GM12878 (cell line): Measurements from ENCODE around the gene UBXN6. TPM values are rescaled to one million over a fixed set of nuclear protein-coding genes. Genes with fewer than 3 reads are reported as not detected.

Experiments
- ATAC-seq: fragments of 200-7000 bp; cut with Tn5 transposase; 3 replicates; pipeline ENCODE4 v1.9.1; 2020; ENCODE audit warnings: mild to moderate bottlenecking, moderate library complexity
- BruUV-seq: library from RNA; stranded (reverse); fragments of 400-500 nt; replicated peaks from 2 replicates; lab custom pipeline; 2021; lab: Mats Ljungman, UMichigan
- CTCF ChIA-PET: fragments of 300-600 bp; sonication (Branson Sonifier 250); formaldehyde crosslinking; extraction: SDS; loops from one replicate; lab custom pipeline; 2021; ENCODE audit warnings: inconsistent platforms; lab: Yijun Ruan, JAX
- POLR2A ChIA-PET: fragments of 350-600 bp; formaldehyde crosslinking; extraction: SDS; loops from one replicate; lab custom pipeline; 2021; ENCODE audit warnings: inconsistent platforms; lab: Charles Lee
- RAD21 ChIA-PET: fragments of 300-600 bp; sonication (Branson Sonifier 250); formaldehyde crosslinking; loops from one replicate; lab custom pipeline; 2023; ENCODE audit warnings: antibody characterized with exemption; ENCODE audit not compliant: unreplicated experiment; lab: Charles Lee
- SMC1A ChIA-PET: fragments of 300-600 bp; sonication (Branson Sonifier 250); formaldehyde crosslinking; loops from one replicate; lab custom pipeline; 2023; ENCODE audit not compliant: unreplicated experiment, uncharacterized antibody; lab: Charles Lee
- DNase-seq: peaks from one replicate; pipeline ENCODE4 v3.0.0-alpha.2; 2011; ENCODE audit warnings: low read depth, low spot score
- FAIRE-seq: peaks from 3 replicates; lab custom pipeline; 2011; peaks lifted over from hg19 to GRCh38; lab: Jason Lieb, UNC
- H2AFZ ChIP-seq: 2 replicates; pipeline ENCODE4 v1.6.0; 2011; ENCODE audit warnings: low read depth, low read length, control low read depth; ENCODE audit not compliant: control insufficient read depth
- H3K27ac ChIP-seq: 2 replicates; pipeline ENCODE4 v1.5.1; 2011; ENCODE audit warnings: control low read depth; ENCODE audit not compliant: control insufficient read depth, insufficient read depth
- H3K27me3 ChIP-seq, 2 experiments: replicated peaks in 1 of 2; 2 replicates each; pipeline versions ENCODE4 v1.6.0 to v1.6.1; 2011; ENCODE audit warnings: low read length in 1 of 2; ENCODE audit not compliant: control insufficient read depth in 2 of 2, insufficient read depth in 2 of 2
- H3K36me3 ChIP-seq, 2 experiments: 2 replicates each; pipeline ENCODE4 v1.5.1; 2011; ENCODE audit warnings: low read length in 1 of 2; ENCODE audit not compliant: control insufficient read depth in 2 of 2, insufficient read depth in 2 of 2
- H3K4me1 ChIP-seq: 2 replicates; pipeline ENCODE4 v1.6.1; 2011; ENCODE audit warnings: mild to moderate bottlenecking, low read length, moderate library complexity, mixed read lengths; ENCODE audit not compliant: control insufficient read depth, insufficient read depth
- H3K4me2 ChIP-seq: 2 replicates; pipeline ENCODE4 v1.6.0; 2011; ENCODE audit warnings: control low read depth; ENCODE audit not compliant: control insufficient read depth, insufficient read depth
- H3K4me3 ChIP-seq: fragments of 200-600 bp; sonication (generic); 2 replicates; pipeline ENCODE4 v1.5.1; 2016
- H3K79me2 ChIP-seq: 2 replicates; pipeline ENCODE4 v1.6.0; 2011; ENCODE audit warnings: low read length; ENCODE audit not compliant: control insufficient read depth, insufficient read depth
- H3K9ac ChIP-seq: 2 replicates; pipeline ENCODE4 v1.8.0; 2011; ENCODE audit warnings: low read length, control low read depth, mixed read lengths; ENCODE audit not compliant: control insufficient read depth, insufficient read depth
- H3K9me3 ChIP-seq: replicated peaks from 3 replicates; pipeline ENCODE4 v1.5.1; 2011; ENCODE audit warnings: mild to moderate bottlenecking, low read length; ENCODE audit not compliant: control insufficient read depth, insufficient read depth
- H4K20me1 ChIP-seq: 2 replicates; pipeline ENCODE4 v1.6.0; 2011; ENCODE audit not compliant: control insufficient read depth, insufficient read depth
- BHLHE40 ChIP-seq, 2 experiments: fragments of 450-650 bp in 1 of 2; IDR thresholded peaks; 2 replicates each; pipeline ENCODE4 v1.6.1; 2011 to 2017; ENCODE audit warnings: low read depth in 2 of 2, borderline replicate concordance in 1 of 2, improper control_type of control experiment in 1 of 2, low read length in 1 of 2, mild to moderate bottlenecking in 1 of 2
- EGR1 ChIP-seq, 2 experiments: IDR thresholded peaks; 1 replicate in 1 of 2; 2 replicates in 1 of 2; pipeline ENCODE4 v1.6.1; 2011 to 2012; ENCODE audit warnings: low read depth in 2 of 2, low read length in 2 of 2, borderline replicate concordance in 1 of 2, mild to moderate bottlenecking in 1 of 2, moderate library complexity in 1 of 2
- GATAD2B ChIP-seq: fragments of 450-650 bp; conservative IDR thresholded peaks from 2 replicates; pipeline ENCODE4 v1.6.1; 2017; ENCODE audit warnings: low read depth, mild to moderate bottlenecking, moderate library complexity
- HDGF ChIP-seq: fragments of 450-650 bp; IDR thresholded peaks from 2 replicates; pipeline ENCODE4 v1.6.1; 2016; ENCODE audit warnings: antibody characterized with exemption
- SMAD5 ChIP-seq: IDR thresholded peaks from 2 replicates; pipeline ENCODE4 v1.6.1; 2016; ENCODE audit warnings: antibody characterized with exemption, low read depth
- TARDBP ChIP-seq: IDR thresholded peaks from 2 replicates; pipeline ENCODE4 v1.6.1; 2016; ENCODE audit warnings: borderline replicate concordance
- ZBTB11 ChIP-seq: fragments of 450-650 bp; formaldehyde crosslinking; IDR thresholded peaks from 2 replicates; pipeline ENCODE4 v1.5.0; 2022; ENCODE audit warnings: mild to moderate bottlenecking, missing genetic modification characterization
- WGBS: methylation state at CpG from one replicate; pipeline ENCODE4 v1.1.6; 2016; ENCODE audit warnings: low lambda C conversion rate; ENCODE audit not compliant: insufficient replicate concordance, insufficient coverage; ENCODE audit errors: missing lambda C conversion rate; 5-methylcytosine and 5-hydroxymethylcytosine counted together
- in situ Hi-C: fragments of 300-500 bp; cut with MboI; formaldehyde crosslinking; loops from 9 replicates; pipeline ENCODE4 v1.14.3; 2018; ENCODE audit warnings: mixed read lengths
- intact Hi-C: fragments of 100-400 bp; cut with micrococcal nuclease; formaldehyde crosslinking; loops from one replicate; pipeline ENCODE4 v1.14.2; 2022; ENCODE audit not compliant: unreplicated experiment
- polyA plus RNA-seq, 11 experiments: library from polyadenylated mRNA; depleted of rRNA in 4 of 11; unstranded in 6 of 11; stranded (reverse) in 5 of 11; fragments of >200 nt; fragmentation: Nextera tagmentation in 4 of 11; fragmentation: Illumina TruSeq in 1 of 11; extraction: Ambion mirVana in 4 of 11; extraction: Trizol in 1 of 11; gene quantifications; 1 replicate in 1 of 11; 2 replicates in 10 of 11; pipeline versions ENCODE4 v1.2.1 to v1.2.3, GENCODE V29; 2011 to 2016; ENCODE audit warnings: inconsistent platforms in 2 of 11, missing spikeins in 2 of 11, low read depth in 1 of 11
- total RNA-seq, 4 experiments: library from RNA; depleted of rRNA in 3 of 4; stranded (reverse); fragments of >200 nt in 3 of 4; fragmentation: Illumina TruSeq in 1 of 4; extraction: Trizol in 1 of 4; gene quantifications; 2 replicates each; pipeline versions ENCODE4 v1.2.1 to v1.2.3, GENCODE V29; 2013 to 2021

Gene UBXN6
- total and polyA plus RNA-seq, 10 of the 15 experiments (the other 5 are each of a cell fraction or from before 2014, with no cell fraction given), result 0.47 to 50.8 (median 13.0) TPM

DNA sequence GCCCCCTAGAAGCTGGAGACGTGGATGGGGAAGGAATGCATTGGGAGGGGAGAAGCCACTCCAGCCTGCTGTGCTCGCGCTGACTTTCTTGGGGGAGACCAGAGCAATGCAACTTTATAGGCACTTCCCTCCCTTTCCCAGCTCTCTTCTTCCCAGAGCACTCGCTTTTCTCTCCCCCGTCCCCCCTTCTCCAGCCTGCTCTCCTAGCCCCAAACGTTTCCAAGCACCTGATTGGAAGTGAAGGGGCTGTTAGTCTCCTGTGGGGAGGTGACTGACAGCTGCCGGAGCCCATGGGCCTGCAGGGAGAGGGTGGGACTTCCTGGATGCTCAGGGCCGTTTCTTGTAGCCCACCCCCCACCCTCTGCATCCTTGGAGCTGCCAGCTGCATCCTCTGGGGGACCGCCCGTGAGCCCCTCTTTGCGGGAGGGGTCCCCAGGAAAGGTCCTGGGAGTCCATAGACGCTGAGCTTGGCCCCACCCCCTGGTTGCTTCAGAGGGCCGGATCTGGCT, 17.0 kb upstream of the UBXN6 start (continued):
- TF ChIP-seq BHLHE40 (IDR thresholded peaks at IDR 0.05; ENCODE audit: borderline replicate concordance in 1 of 2, low read depth in 2 of 2, low read length in 1 of 2) (no peak), EGR1 (IDR thresholded peaks at IDR 0.05; ENCODE audit: borderline replicate concordance in 1 of 2, low read depth in 2 of 2, low read length in 2 of 2) (no peak), TARDBP (no peak), ZBTB11 (no peak), HDGF (no peak)
- TF ChIP-seq, all 136 proteins: peak for 16

- no peak for TF ChIP-seq GATAD2B
- no peak for TF ChIP-seq SMAD5
- no peak for TF ChIP-seq EGR1 (IDR thresholded peaks at IDR 0.05; ENCODE audit: borderline replicate concordance in 1 of 2, low read depth in 2 of 2, low read length in 2 of 2)
- Histone ChIP-seq H3K9me3 (no peaks in the 10 kb centered on the region), H3K36me3 (peaks cover 2 to 9% of the 10 kb centered on the region in 2 experiments; a peak in 3 of 4 replicates), H3K27ac (no peak overlapping the region), H3K4me3 (peak overlapping the region; percentile 99), H3K27me3 (no peaks in the 10 kb centered on the region), H2AFZ (peak overlapping the region; percentile 80), H4K20me1 (no peaks in the 10 kb centered on the region), H3K4me1 (peaks cover 7% of the 10 kb centered on the region), H3K79me2 (peaks cover 26% of the 10 kb centered on the region), H3K4me2 (peak overlapping the region; percentile 93), H3K9ac (peak overlapping the region; percentile 59)
- ChIA-PET POLR2A (interaction anchor here (0.5 to 1.0 kb wide), 4 partner anchors 14 to 129 kb away, joined by 3 to 6 read pairs (median 4); no protein-coding TSS in a partner anchor), RAD21 (no interaction called here), SMC1A (interaction anchor here (0.6 kb wide), 1 partner anchor 12 kb away, joined by 3 read pairs; no protein-coding TSS in a partner anchor), CTCF (interaction anchor here (0.6 to 1.5 kb wide), 4 partner anchors 10 to 1745 kb away, joined by 3 to 4 read pairs (median 4); no protein-coding TSS in a partner anchor)
- no TSS peak for BruUV-seq
- intact Hi-C loops, result loop anchor here (5.0 kb wide), 1 partner anchor 248 kb away; the partner anchor contains the start of gene DPP9
- WGBS, result 26% methylated on average over 21 of the region's 23 CpGs
- no peak for FAIRE-seq
- no peak for ATAC-seq
- no peak for DNase-seq
- in situ Hi-C loops, result no loop called here
These were observed 16.3 kb upstream of the UBXN6 start for GRCh38 chr19:4473763-4474513.
